DMS153 treated with DMSO at 0.1 percent for 48 hours (cell line): Measurements from ENCODE around the gene EHMT1.
"Not testable (repeated sequence)": the region's sequence is repeated elsewhere in the genome, so short reads cannot be mapped to it uniquely, and the experiment has no call there.

Experiments used
- DNase-seq: peaks from one replicate; lab custom pipeline; 2025; ENCODE audit not compliant: unreplicated experiment; lab: John Stamatoyannopoulos, UW

EHMT1 gene

DNA sequence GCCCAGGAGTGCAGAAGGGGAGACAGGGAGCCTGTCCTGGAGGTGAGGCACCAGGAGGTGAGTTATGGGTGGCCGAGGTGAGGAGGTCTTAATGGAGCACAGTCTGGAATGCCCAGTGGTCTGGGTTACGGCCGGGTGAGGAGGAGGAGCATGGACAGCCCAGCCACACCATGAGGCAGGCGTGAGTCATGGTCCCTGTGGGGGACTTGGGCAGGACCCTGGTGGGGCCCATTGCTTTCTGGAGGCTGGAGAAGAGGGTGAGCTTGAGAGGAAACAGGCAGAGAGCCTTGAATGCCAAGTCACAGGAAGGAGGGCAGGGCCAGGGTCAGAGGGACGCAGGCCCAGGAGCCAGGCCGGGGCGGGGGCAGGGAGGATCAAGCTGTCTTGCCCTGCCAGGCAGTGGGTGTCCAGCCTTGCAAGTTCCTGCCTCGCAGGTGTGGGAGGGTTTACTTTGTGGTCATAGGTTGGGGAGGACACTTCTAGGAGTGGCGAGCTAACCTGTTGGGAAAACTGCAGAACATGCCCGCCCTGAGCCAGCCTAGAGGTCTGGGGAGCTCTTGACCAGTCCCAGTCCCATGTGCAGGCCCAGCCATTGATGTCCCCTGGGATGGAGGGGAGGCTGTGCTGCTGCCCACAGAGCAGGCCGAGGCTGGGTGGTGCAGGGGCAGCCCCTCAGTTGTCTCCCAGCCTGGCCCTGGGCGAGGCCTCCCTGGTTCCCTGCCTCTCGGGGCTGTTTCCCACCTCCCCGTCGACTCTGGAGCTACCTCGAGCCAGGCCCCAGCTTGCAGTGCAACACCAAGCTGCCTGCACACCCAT lies 261.6 kb downstream of the EHMT1 start:
- no peak for DNase-seq

GRCh38 chr9:137880976-137881530 lies 262.2 kb downstream of the EHMT1 start:
- DNase-seq: no peak

DNA sequence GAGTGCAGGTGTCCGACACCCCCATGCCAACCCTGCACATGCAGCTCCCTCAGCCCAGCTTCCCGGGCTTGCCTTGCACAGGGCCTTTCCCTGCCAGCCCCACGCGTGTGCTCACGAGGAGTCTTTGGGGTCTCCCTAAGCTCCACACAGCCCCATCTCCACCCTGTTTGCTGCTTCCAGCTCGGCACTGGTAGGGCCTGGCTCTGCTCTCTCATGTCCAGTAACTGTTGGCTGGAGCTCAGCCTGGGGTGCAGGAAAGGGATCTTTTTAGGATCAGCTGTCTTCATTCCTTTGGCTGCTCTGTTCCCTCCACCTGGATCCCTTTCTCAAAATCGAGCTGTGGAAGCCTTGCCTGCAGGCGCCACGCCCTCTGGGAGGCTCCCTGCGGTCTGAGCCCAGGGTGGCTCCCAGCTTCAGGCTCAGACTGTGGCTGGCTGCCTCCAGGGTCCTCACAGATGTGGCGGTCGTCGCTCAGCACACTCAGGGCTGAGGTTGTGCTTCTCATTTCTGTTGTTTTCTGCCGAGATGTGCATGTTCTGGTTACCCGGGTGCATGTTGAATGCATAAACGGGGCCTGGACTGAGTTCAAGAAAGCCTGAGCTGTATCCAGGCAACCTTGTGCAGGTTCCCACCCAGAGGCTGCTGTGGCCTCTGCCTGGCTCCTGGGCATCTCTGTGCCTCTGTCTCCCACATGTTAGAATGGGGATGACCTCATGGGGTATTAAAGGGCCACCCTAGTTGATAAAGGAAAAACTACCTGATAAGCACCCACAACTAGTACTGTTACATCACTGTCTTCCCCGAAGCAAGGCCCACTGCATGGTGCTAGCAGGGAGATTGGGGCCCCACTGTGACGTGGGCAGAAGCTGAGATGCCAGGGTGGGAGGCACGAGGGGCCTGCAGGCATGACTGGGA lies 263.0 kb downstream of the EHMT1 start:
- DNase-seq: no peak

- no peak for DNase-seq
These were observed 263.7 kb downstream of the EHMT1 start for GRCh38 chr9:137882506-137882821.

DNA sequence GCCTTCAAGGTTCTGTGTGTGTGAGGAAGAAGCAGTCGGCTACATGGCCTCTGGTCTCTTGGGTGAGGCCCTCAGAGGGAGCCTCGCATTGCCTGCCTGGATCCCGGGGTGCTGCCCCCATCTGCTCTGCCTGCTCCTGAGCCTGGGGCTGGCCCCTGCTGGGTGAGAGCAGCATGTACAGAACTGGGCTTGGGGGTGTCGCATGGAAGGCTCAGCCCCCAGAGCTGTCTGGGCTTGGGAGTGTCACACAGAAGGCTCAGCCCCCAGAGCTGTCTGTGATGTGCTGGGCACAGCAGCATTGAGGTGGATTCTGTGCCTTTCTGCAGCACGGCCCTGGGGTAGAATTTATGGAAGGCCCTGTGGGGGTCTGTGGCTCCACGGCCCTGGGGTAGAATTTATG lies 265.2 kb downstream of the EHMT1 start:
- not testable (repeated sequence) for DNase-seq

GRCh38 chr9:137884547-137884946 lies 265.7 kb downstream of the EHMT1 start:
- DNase-seq: not testable (repeated sequence)

GRCh38 chr9:137885121-137885520 lies 266.3 kb downstream of the EHMT1 start:
- not testable (repeated sequence) for DNase-seq
